H9 (cell line): ENCODE results near the gene SCGB3A2. TPM values are rescaled to one million over a fixed set of nuclear protein-coding genes. Genes with fewer than 3 reads are reported as not detected.
A peak's percentile ranks its signal among the peaks of the same experiment; 100 is the strongest.

Source experiments
- DNase-seq: peaks from one replicate; pipeline ENCODE4 v3.0.0-alpha.2; 2017
- H2AFZ ChIP-seq: one replicate; pipeline ENCODE4 v1.6.1; 2013; ENCODE audit warnings: mild to moderate bottlenecking, low read length, control low read depth, moderate library complexity
- H2AK5ac ChIP-seq: 2 replicates; pipeline ENCODE4 v1.6.1; 2013; ENCODE audit warnings: low read length, control low read depth, mixed read lengths; ENCODE audit not compliant: insufficient read length
- H2BK120ac ChIP-seq: one replicate; pipeline ENCODE4 v1.6.1; 2013; ENCODE audit warnings: low read depth, mild to moderate bottlenecking, low read length, control low read depth, inconsistent platforms; ENCODE audit not compliant: poor library complexity, severe bottlenecking
- H2BK12ac ChIP-seq: 2 replicates; pipeline ENCODE4 v1.6.1; 2013; ENCODE audit warnings: low read length, control low read depth, mixed read lengths, low read depth; ENCODE audit not compliant: insufficient read length
- H2BK15ac ChIP-seq: 2 replicates; pipeline ENCODE4 v1.6.1; 2013; ENCODE audit warnings: low read depth, low read length, control low read depth
- H2BK20ac ChIP-seq: one replicate; pipeline ENCODE4 v1.6.1; 2013; ENCODE audit warnings: low read depth, mild to moderate bottlenecking, low read length, control low read depth, inconsistent platforms; ENCODE audit not compliant: poor library complexity, severe bottlenecking
- H2BK5ac ChIP-seq: 2 replicates; pipeline ENCODE4 v1.6.1; 2013; ENCODE audit warnings: low read length, control low read depth, mixed read lengths; ENCODE audit not compliant: insufficient read length
- H3K14ac ChIP-seq: 2 replicates; pipeline ENCODE4 v1.6.1; 2013; ENCODE audit warnings: low read length, control low read depth; ENCODE audit not compliant: insufficient read depth
- H3K18ac ChIP-seq: 2 replicates; pipeline ENCODE4 v1.6.1; 2013; ENCODE audit warnings: low read depth, mild to moderate bottlenecking, mixed read lengths, low read length, control low read depth; ENCODE audit not compliant: insufficient read length
- H3K23ac ChIP-seq: 2 replicates; pipeline ENCODE4 v1.6.1; 2013; ENCODE audit warnings: low read length, control low read depth, mixed read lengths, low read depth; ENCODE audit not compliant: insufficient read length
- H3K23me2 ChIP-seq: 2 replicates; pipeline ENCODE4 v1.6.1; 2013; ENCODE audit warnings: low read depth, mild to moderate bottlenecking, mixed read lengths, low read length, control low read depth; ENCODE audit not compliant: insufficient read length, poor library complexity, severe bottlenecking
- H3K27ac ChIP-seq: 2 replicates; pipeline ENCODE4 v1.5.1; 2013; ENCODE audit warnings: low read length, control low read depth, mixed read lengths, low read depth; ENCODE audit not compliant: insufficient read length
- H3K27me3 ChIP-seq: 2 replicates; pipeline ENCODE4 v1.6.1; 2013; ENCODE audit warnings: low read length, control low read depth, inconsistent platforms; ENCODE audit not compliant: insufficient read depth
- H3K4ac ChIP-seq: 2 replicates; pipeline ENCODE4 v1.6.1; 2013; ENCODE audit warnings: low read depth, mild to moderate bottlenecking, control low read depth, inconsistent platforms, low read length, moderate library complexity
- H3K4me1 ChIP-seq: 2 replicates; pipeline ENCODE4 v1.6.1; 2013; ENCODE audit warnings: low read length, control low read depth, inconsistent platforms; ENCODE audit not compliant: insufficient read depth
- H3K4me2 ChIP-seq: 2 replicates; pipeline ENCODE4 v1.6.1; 2013; ENCODE audit warnings: low read length, control low read depth, mixed read lengths; ENCODE audit not compliant: insufficient read length, insufficient read depth
- H3K56ac ChIP-seq: 2 replicates; pipeline ENCODE4 v1.6.1; 2013; ENCODE audit warnings: low read depth, mild to moderate bottlenecking, mixed read lengths, low read length, control low read depth; ENCODE audit not compliant: insufficient read length
- H3K79me1 ChIP-seq: 2 replicates; pipeline ENCODE4 v1.6.1; 2013; ENCODE audit warnings: low read depth, mild to moderate bottlenecking, moderate library complexity, low read length, control low read depth, inconsistent platforms; ENCODE audit not compliant: insufficient read depth, poor library complexity, severe bottlenecking
- H3K79me2 ChIP-seq: 2 replicates; pipeline ENCODE4 v1.6.1; 2013; ENCODE audit warnings: low read length, control low read depth, inconsistent platforms; ENCODE audit not compliant: insufficient read depth
- H3K9ac ChIP-seq: 2 replicates; pipeline ENCODE4 v1.6.1; 2013; ENCODE audit warnings: low read length, control low read depth, mixed read lengths; ENCODE audit not compliant: insufficient read length; ENCODE audit errors: extremely low read depth
- H3K9me3 ChIP-seq: one replicate; pipeline ENCODE4 v1.6.1; 2013; ENCODE audit warnings: low read depth, low read length, inconsistent platforms; ENCODE audit not compliant: control insufficient read depth
- H3T11ph ChIP-seq: one replicate; pipeline ENCODE4 v1.6.1; 2013; ENCODE audit warnings: mild to moderate bottlenecking, low read length, control low read depth, inconsistent platforms
- H4K20me1 ChIP-seq: one replicate; pipeline ENCODE4 v1.6.1; 2013; ENCODE audit not compliant: control insufficient read depth, insufficient read length, insufficient read depth
- H4K5ac ChIP-seq: 2 replicates; pipeline ENCODE4 v1.6.1; 2013; ENCODE audit warnings: low read depth, mild to moderate bottlenecking, mixed read lengths, low read length, control low read depth; ENCODE audit not compliant: insufficient read length
- H4K8ac ChIP-seq: replicated peaks from 2 replicates; pipeline ENCODE4 v1.6.1; 2013; ENCODE audit warnings: low read length, control low read depth, mixed read lengths, low read depth; ENCODE audit not compliant: insufficient read length
- H4K91ac ChIP-seq: 2 replicates; pipeline ENCODE4 v1.6.1; 2013; ENCODE audit warnings: low read depth, mild to moderate bottlenecking, moderate library complexity, mixed read lengths, low read length, control low read depth; ENCODE audit not compliant: insufficient read length
- H3K27ac Mint-ChIP-seq, 3 experiments: 2 replicates in 2 of 3; 3 replicates in 1 of 3; pipeline ENCODE4 v1.8.0; 2020 to 2021; ENCODE audit warnings: mixed read lengths in 3 of 3, mild to moderate bottlenecking in 1 of 3, moderate library complexity in 1 of 3
- H3K27me3 Mint-ChIP-seq: 2 replicates; pipeline ENCODE4 v1.8.0; 2021; ENCODE audit warnings: low read depth, mild to moderate bottlenecking, moderate library complexity, mixed read lengths
- H3K36me3 Mint-ChIP-seq, 3 experiments: 2 replicates in 2 of 3; 3 replicates in 1 of 3; pipeline ENCODE4 v1.8.0; 2020 to 2021; ENCODE audit warnings: low read depth in 3 of 3, mixed read lengths in 3 of 3; ENCODE audit not compliant: insufficient read depth in 1 of 3
- H3K4me1 Mint-ChIP-seq, 2 experiments: 2 replicates each; pipeline ENCODE4 v1.8.0; 2020; ENCODE audit warnings: mixed read lengths in 2 of 2
- H3K4me3 Mint-ChIP-seq, 2 experiments: 2 replicates in 1 of 2; 3 replicates in 1 of 2; pipeline ENCODE4 v1.8.0; 2020 to 2021; ENCODE audit warnings: mild to moderate bottlenecking in 2 of 2, mixed read lengths in 2 of 2, moderate library complexity in 1 of 2
- H3K9me3 Mint-ChIP-seq, 2 experiments: 2 replicates in 1 of 2; 3 replicates in 1 of 2; pipeline ENCODE4 v1.8.0; 2020; ENCODE audit warnings: mild to moderate bottlenecking in 2 of 2, mixed read lengths in 2 of 2, moderate library complexity in 1 of 2
- CTCF ChIP-seq: fragments of 200-600 bp; sonication (generic); conservative IDR thresholded peaks from 3 replicates; pipeline ENCODE4 v1.8.0; 2021; ENCODE audit warnings: antibody characterized with exemption, mild to moderate bottlenecking
- WGBS: extraction: QIAGEN DNeasy Blood & Tissue Kit; methylation state at CpG from one replicate; pipeline ENCODE4 v1.1.7; 2013; ENCODE audit warnings: missing lambda C conversion rate, low lambda C conversion rate, mixed read lengths; ENCODE audit not compliant: insufficient read length; ENCODE audit errors: extremely low coverage; 5-methylcytosine and 5-hydroxymethylcytosine counted together
- total RNA-seq: library from RNA; stranded (reverse); gene quantifications from 2 replicates; pipeline ENCODE4 v1.2.1, GENCODE V29; 2021

SCGB3A2 gene
- total RNA-seq, 1 experiment from 2014 or later: 66.0 TPM

- no peak overlapping the region for H3K56ac ChIP-seq
- H3K14ac ChIP-seq: no peak overlapping the region
- Mint-ChIP-seq H3K27me3 (no peaks in the 10 kb centered on the region), H3K36me3 (peaks cover 0 to 12% (median 6%) of the 10 kb centered on the region in 3 experiments; a peak in 5 of 7 replicates), H3K4me3 (no peak overlapping the region), H3K4me1 (peaks cover 29 to 58% of the 10 kb centered on the region in 2 experiments), H3K27ac (peak overlapping the region in 1 of 3 experiments; percentile 28; a peak in 1 of 7 replicates), H3K9me3 (no peaks in the 10 kb centered on the region; a peak in 1 of 5 replicates)
- H4K20me1 ChIP-seq: no peaks in the 10 kb centered on the region
- H3K79me1 ChIP-seq: no peaks in the 10 kb centered on the region
- TF ChIP-seq CTCF: peak; percentile 91
- no peak overlapping the region for H2BK5ac ChIP-seq
- no peaks in the 10 kb centered on the region for H3K79me2 ChIP-seq
- no peak overlapping the region for H2AFZ ChIP-seq
- peaks cover 5% of the 10 kb centered on the region; the same call in 1 of the 2 replicates for H3K4me1 ChIP-seq
- H2AK5ac ChIP-seq: no peak overlapping the region
- no peaks in the 10 kb centered on the region for H3K27me3 ChIP-seq
- H2BK12ac ChIP-seq: no peak overlapping the region
- no peak overlapping the region for H2BK20ac ChIP-seq
- no peak overlapping the region for H2BK15ac ChIP-seq
- H4K91ac ChIP-seq: no peak overlapping the region
- H2BK120ac ChIP-seq: no peak overlapping the region
- no peak overlapping the region for H3K18ac ChIP-seq
- no peaks in the 10 kb centered on the region for H3K23me2 ChIP-seq
- no peak overlapping the region for H3K4ac ChIP-seq
- no peak overlapping the region for H3K4me2 ChIP-seq
- WGBS: no CpG with 5 or more reads among the region's 2 CpGs
- no peak overlapping the region for H3K27ac ChIP-seq
- peak; percentile 63 for DNase-seq
- H3K9me3 ChIP-seq: no peaks in the 10 kb centered on the region
- H3T11ph ChIP-seq: no peak overlapping the region
- no peak overlapping the region for H3K9ac ChIP-seq
- no peak overlapping the region for H3K23ac ChIP-seq
- H4K8ac ChIP-seq: no peak overlapping the region
- H4K5ac ChIP-seq: no peak overlapping the region
Measured at GRCh38 chr5:147857302-147858129, 21.0 kb upstream of the SCGB3A2 start.
